ENCODE measurements around the gene NOS1AP.

NOS1AP gene

DNA sequence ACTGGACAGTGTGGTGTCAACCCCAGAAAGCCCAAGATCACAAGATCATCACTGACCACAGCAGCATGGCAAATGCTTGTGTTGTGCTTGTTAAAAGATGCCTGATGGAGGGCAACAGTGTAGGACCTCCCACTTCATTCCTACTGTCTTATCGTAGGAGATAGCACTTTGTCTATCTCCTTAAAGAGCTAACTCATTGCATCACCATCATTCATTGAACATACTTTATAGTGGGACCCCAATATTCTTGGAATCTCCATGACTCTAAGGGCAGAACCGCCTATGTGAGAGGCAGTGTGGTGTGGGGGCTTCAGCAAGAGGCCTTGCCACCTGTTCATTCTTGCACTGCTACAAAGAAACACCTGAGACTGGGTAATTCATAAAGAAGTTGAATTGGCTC lies 347.4 kb downstream of the NOS1AP start:
- TF ChIP-seq POLR2AphosphoS5 (IDR thresholded peaks at IDR 0.05; ENCODE audit: low read depth, low read length) (no peak), FOXP2 (optimal IDR thresholded peaks at IDR 0.05; ENCODE audit: borderline replicate concordance, extremely low read depth, extremely low read length, insufficient read depth) (no peak), TAF1 (IDR thresholded peaks at IDR 0.05; ENCODE audit: borderline replicate concordance, insufficient read depth, low read length) (no peak), SIN3A (IDR thresholded peaks at IDR 0.05; ENCODE audit: borderline replicate concordance, insufficient read depth, low read length) (no peak)
- TF ChIP-seq, protein P1, sequence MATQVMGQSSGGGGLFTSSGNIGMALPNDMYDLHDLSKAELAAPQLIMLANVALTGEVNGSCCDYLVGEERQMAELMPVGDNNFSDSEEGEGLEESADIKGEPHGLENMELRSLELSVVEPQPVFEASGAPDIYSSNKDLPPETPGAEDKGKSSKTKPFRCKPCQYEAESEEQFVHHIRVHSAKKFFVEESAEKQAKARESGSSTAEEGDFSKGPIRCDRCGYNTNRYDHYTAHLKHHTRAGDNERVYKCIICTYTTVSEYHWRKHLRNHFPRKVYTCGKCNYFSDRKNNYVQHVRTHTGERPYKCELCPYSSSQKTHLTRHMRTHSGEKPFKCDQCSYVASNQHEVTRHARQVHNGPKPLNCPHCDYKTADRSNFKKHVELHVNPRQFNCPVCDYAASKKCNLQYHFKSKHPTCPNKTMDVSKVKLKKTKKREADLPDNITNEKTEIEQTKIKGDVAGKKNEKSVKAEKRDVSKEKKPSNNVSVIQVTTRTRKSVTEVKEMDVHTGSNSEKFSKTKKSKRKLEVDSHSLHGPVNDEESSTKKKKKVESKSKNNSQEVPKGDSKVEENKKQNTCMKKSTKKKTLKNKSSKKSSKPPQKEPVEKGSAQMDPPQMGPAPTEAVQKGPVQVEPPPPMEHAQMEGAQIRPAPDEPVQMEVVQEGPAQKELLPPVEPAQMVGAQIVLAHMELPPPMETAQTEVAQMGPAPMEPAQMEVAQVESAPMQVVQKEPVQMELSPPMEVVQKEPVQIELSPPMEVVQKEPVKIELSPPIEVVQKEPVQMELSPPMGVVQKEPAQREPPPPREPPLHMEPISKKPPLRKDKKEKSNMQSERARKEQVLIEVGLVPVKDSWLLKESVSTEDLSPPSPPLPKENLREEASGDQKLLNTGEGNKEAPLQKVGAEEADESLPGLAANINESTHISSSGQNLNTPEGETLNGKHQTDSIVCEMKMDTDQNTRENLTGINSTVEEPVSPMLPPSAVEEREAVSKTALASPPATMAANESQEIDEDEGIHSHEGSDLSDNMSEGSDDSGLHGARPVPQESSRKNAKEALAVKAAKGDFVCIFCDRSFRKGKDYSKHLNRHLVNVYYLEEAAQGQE (IDR thresholded peaks at IDR 0.05; ENCODE audit: insufficient read depth in 1 of 2, low read depth in 2 of 2, low read length in 2 of 2), result no peak

DNA sequence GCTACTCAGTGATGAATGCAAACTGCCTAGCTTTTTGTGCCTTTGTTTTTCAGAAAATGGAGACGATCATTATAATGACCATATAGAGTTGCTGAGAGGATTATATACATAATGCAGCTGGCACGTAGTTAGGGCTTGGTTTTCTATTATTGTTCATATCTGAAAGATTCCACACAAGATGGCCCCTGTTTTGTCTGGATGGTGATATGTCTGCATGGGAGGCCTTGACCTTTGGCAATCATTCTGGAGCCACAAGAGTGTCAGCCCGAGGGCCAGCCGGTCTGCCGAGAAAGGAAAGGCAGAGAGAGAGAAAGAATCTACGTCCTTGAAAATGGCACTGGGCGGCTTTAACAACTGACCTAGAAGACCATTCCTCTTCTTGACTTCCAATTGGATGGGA lies 348.2 kb downstream of the NOS1AP start:
- TF ChIP-seq POLR2AphosphoS5 (IDR thresholded peaks at IDR 0.05; ENCODE audit: low read depth, low read length), result no peak
- TF ChIP-seq SIN3A (IDR thresholded peaks at IDR 0.05; ENCODE audit: borderline replicate concordance, insufficient read depth, low read length), result no peak
- no peak for TF ChIP-seq TAF1 (IDR thresholded peaks at IDR 0.05; ENCODE audit: borderline replicate concordance, insufficient read depth, low read length)
- TF ChIP-seq, protein P1 (IDR thresholded peaks at IDR 0.05; ENCODE audit: insufficient read depth in 1 of 2, low read depth in 2 of 2, low read length in 2 of 2), result no peak
- no peak for TF ChIP-seq FOXP2 (optimal IDR thresholded peaks at IDR 0.05; ENCODE audit: borderline replicate concordance, extremely low read depth, extremely low read length, insufficient read depth)

All from PFSK-1 (cell line).